HCT116 (cell line): ENCODE data around the gene STAB1. TPM values are rescaled to one million over a fixed set of nuclear protein-coding genes. Genes with fewer than 3 reads are reported as not detected.

Experiments used
- ATAC-seq: fragments of 200-7000 bp; cut with Tn5 transposase; 2 replicates; pipeline ENCODE4 v1.9.1; 2020; ENCODE audit warnings: mild to moderate bottlenecking, moderate library complexity
- BruUV-seq: library from RNA; stranded (reverse); fragments of 400-500 nt; replicated peaks from 2 replicates; lab custom pipeline; 2021; lab: Mats Ljungman, UMichigan
- CTCF ChIA-PET: fragments of 300-600 bp; sonication (Branson Sonifier 250); formaldehyde crosslinking; loops from one replicate; lab custom pipeline; 2021; ENCODE audit warnings: antibody characterized with exemption; lab: Charles Lee
- POLR2A ChIA-PET: fragments of 300-600, 350-600 bp; sonication (Branson Sonifier 250); formaldehyde crosslinking; loops from one replicate; lab custom pipeline; 2021; ENCODE audit warnings: antibody characterized with exemption; lab: Charles Lee
- RAD21 ChIA-PET, 2 experiments: fragments of 300-600 bp; sonication (Branson Sonifier 250); formaldehyde crosslinking; loops; one replicate each; lab custom pipeline; 2023; ENCODE audit warnings: low total read pairs in 2 of 2; ENCODE audit not compliant: uncharacterized antibody in 2 of 2, unreplicated experiment in 2 of 2, low non-redundant PET in 1 of 2; lab: Charles Lee
- DNase-seq: peaks from one replicate; pipeline ENCODE4 v3.0.0-alpha.2; 2010; ENCODE audit warnings: low read depth, low spot score
- H2AFZ ChIP-seq: fragments of 200-600 bp; shearing (Covaris generic), sonication (generic); 2 replicates; pipeline ENCODE4 v1.6.1; 2017; ENCODE audit warnings: low read depth, mixed run types, mixed read lengths, antibody characterized with exemption, low read length; ENCODE audit not compliant: poor library complexity, severe bottlenecking
- H3K27ac ChIP-seq: 2 replicates; pipeline ENCODE4 v1.5.1; 2012; ENCODE audit warnings: low read depth, low read length
- H3K27me3 ChIP-seq: fragments of 200-600 bp; sonication (generic); 2 replicates; pipeline ENCODE4 v1.6.1; 2016; ENCODE audit warnings: mixed run types, low read length, mixed read lengths; ENCODE audit not compliant: insufficient read depth
- H3K36me3 ChIP-seq, 2 experiments: fragments of 200-500 bp in 1 of 2; fragments of 200-600 bp in 1 of 2; sonication (Bioruptor generic) in 1 of 2; sonication (generic) in 1 of 2; 2 replicates each; pipeline versions ENCODE4 v1.5.1 to v1.6.1; 2014 to 2016; ENCODE audit warnings: low read length in 2 of 2, inconsistent platforms in 1 of 2, mixed read lengths in 1 of 2, mixed run types in 1 of 2; ENCODE audit not compliant: insufficient read depth in 2 of 2, control insufficient read depth in 1 of 2
- H3K4me1 ChIP-seq, 2 experiments: fragments of 200-600 bp in 1 of 2; sonication (generic) in 1 of 2; 2 replicates each; pipeline versions ENCODE4 v1.5.1 to v1.6.1; 2012 to 2017; ENCODE audit warnings: low read length in 2 of 2, inconsistent platforms in 1 of 2, mild to moderate bottlenecking in 1 of 2, mixed read lengths in 1 of 2, mixed run types in 1 of 2, moderate library complexity in 1 of 2; ENCODE audit not compliant: insufficient read depth in 2 of 2, control insufficient read depth in 1 of 2
- H3K4me2 ChIP-seq: fragments of 200-600 bp; sonication (generic); 2 replicates; pipeline ENCODE4 v1.6.1; 2017; ENCODE audit warnings: mixed run types, low read length, mixed read lengths
- H3K4me3 ChIP-seq, 2 experiments: fragments of 200-600 bp in 1 of 2; sonication (generic) in 1 of 2; replicated peaks in 1 of 2; 2 replicates each; pipeline ENCODE4 v1.5.1; 2011 to 2016; ENCODE audit warnings: low read length in 2 of 2, control low read depth in 1 of 2, low read depth in 1 of 2, mild to moderate bottlenecking in 1 of 2, mixed read lengths in 1 of 2, mixed run types in 1 of 2
- H3K79me2 ChIP-seq: fragments of 200-600 bp; sonication (generic); 2 replicates; pipeline ENCODE4 v1.6.1; 2017; ENCODE audit warnings: mild to moderate bottlenecking, mixed run types, low read length, moderate library complexity, mixed read lengths; ENCODE audit not compliant: insufficient read depth
- H3K9ac ChIP-seq: fragments of 200-600 bp; sonication (generic); 2 replicates; pipeline ENCODE4 v1.6.1; 2016; ENCODE audit warnings: low read length, mixed read lengths
- H3K9me2 ChIP-seq: fragments of 200-600 bp; sonication (generic), shearing (Covaris generic); 2 replicates; pipeline ENCODE4 v1.6.1; 2017; ENCODE audit warnings: mixed run types, mild to moderate bottlenecking, moderate library complexity; ENCODE audit not compliant: insufficient read depth
- H3K9me3 ChIP-seq, 2 experiments: fragments of 200-500 bp in 1 of 2; fragments of 200-600 bp in 1 of 2; sonication (Bioruptor generic) in 1 of 2; sonication (generic) in 1 of 2; 2 replicates each; pipeline ENCODE4 v1.6.1; 2014 to 2017; ENCODE audit warnings: low read length in 2 of 2, mixed read lengths in 2 of 2, inconsistent platforms in 1 of 2, low read depth in 1 of 2, mild to moderate bottlenecking in 1 of 2, mixed run types in 1 of 2, moderate library complexity in 1 of 2; ENCODE audit not compliant: control insufficient read depth in 1 of 2, insufficient read depth in 1 of 2
- H4K20me1 ChIP-seq: fragments of 200-600 bp; sonication (generic), shearing (Covaris generic); 2 replicates; pipeline ENCODE4 v1.6.1; 2017; ENCODE audit warnings: mixed run types, mild to moderate bottlenecking, moderate library complexity; ENCODE audit not compliant: insufficient read depth
- CBX3 ChIP-seq: IDR thresholded peaks from 2 replicates; pipeline ENCODE4 v1.6.1; 2012; ENCODE audit warnings: low read depth
- CEBPB ChIP-seq: IDR thresholded peaks from 2 replicates; pipeline ENCODE4 v1.6.1; 2012; ENCODE audit warnings: low read depth
- ELF1 ChIP-seq: IDR thresholded peaks from 2 replicates; pipeline ENCODE4 v1.6.1; 2012; ENCODE audit warnings: low read depth, borderline replicate concordance
- EZH2 ChIP-seq: fragments of 200-600 bp; sonication (generic); IDR thresholded peaks from 2 replicates; pipeline ENCODE4 v1.6.1; 2017; ENCODE audit warnings: antibody characterized with exemption, mixed run types
- FOSL1 ChIP-seq: IDR thresholded peaks from 2 replicates; pipeline ENCODE4 v1.6.1; 2012; ENCODE audit warnings: low read depth
- JUND ChIP-seq: IDR thresholded peaks from 2 replicates; pipeline ENCODE4 v1.6.1; 2012
- POLR2A ChIP-seq: IDR thresholded peaks from 2 replicates; pipeline ENCODE4 v1.7.0; 2011; ENCODE audit warnings: borderline replicate concordance; ENCODE audit not compliant: insufficient read depth, insufficient read length; ENCODE audit errors: extremely low read depth
- RAD21 ChIP-seq: IDR thresholded peaks from 2 replicates; pipeline ENCODE4 v1.6.1; 2012; ENCODE audit warnings: low read depth, mild to moderate bottlenecking
- SP1 ChIP-seq: IDR thresholded peaks from 2 replicates; pipeline ENCODE4 v1.6.1; 2012; ENCODE audit warnings: low read depth
- SRF ChIP-seq: IDR thresholded peaks from 2 replicates; pipeline ENCODE4 v1.6.1; 2012; ENCODE audit warnings: low read depth
- ZNF274 ChIP-seq: fragments of 200-500 bp; sonication (Bioruptor generic); IDR thresholded peaks from 2 replicates; pipeline ENCODE4 v1.6.1; 2014; ENCODE audit warnings: mild to moderate bottlenecking, low read depth, low read length, inconsistent platforms
- intact Hi-C: fragments of 100-400 bp; cut with micrococcal nuclease; formaldehyde crosslinking; loops from 2 replicates; pipeline ENCODE4 v1.10.0; 2022
- total RNA-seq: library from RNA; stranded (reverse); gene quantifications from one replicate; pipeline ENCODE4 v1.2.1, GENCODE V29; 2021; ENCODE audit not compliant: unreplicated experiment
- TF ChIP-seq, protein P1 (sequence below): IDR thresholded peaks from 2 replicates; pipeline ENCODE4 v1.6.1; 2012
- TF ChIP-seq, protein P2 (sequence below): IDR thresholded peaks from 2 replicates; pipeline ENCODE4 v1.6.1; 2012

Gene STAB1
- total RNA-seq, 1 experiment from 2014 or later = 0.44 TPM

DNA sequence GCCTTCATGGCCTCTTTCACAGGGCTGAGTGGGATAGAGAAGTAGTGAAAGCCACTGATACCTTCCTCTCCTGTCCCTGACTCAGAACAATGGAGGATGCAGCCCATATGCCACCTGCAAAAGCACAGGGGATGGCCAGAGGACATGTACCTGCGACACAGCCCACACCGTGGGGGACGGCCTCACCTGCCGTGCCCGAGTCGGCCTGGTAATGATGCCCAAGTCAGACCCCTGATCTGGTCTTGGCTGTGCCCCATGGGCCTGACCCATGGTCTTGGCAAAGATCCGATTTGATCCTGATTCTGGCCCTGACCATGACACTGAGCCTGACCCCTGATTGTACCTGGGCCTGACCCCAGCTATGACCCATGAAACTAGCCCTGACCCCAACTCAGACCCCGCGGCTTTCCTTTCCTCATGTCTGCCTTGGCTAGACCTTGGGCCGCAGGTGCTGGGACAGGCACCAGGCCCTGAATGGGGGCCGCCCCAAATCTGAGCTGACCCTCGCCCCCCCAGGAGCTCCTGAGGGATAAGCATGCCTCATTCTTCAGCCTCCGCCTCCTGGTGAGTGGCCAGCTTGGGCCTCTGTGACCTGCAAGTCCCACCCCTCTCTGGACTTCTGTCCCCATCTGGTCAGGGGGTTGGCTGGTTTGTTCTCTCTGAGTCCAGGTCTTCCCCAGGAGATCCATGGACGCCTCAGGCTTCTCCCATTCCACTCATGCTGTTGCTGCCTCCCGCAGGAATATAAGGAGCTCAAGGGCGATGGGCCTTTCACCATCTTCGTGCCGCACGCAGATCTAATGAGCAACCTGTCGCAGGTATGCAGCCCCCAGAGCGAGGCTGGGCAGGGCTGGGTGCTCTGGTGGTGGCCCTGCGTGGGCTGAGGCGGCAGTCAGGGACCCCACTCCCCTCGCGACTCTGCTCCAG lies 22.9 kb downstream of the STAB1 start:
- no peak for ATAC-seq
- Histone ChIP-seq H3K4me2 (no peak overlapping the region), H3K79me2 (no peaks in the 10 kb centered on the region), H3K36me3 (no peaks in the 10 kb centered on the region), H3K4me1 (peaks cover 0 to 3% of the 10 kb centered on the region in 2 experiments; a peak in 1 of 4 replicates), H3K4me3 (no peak overlapping the region), H3K27me3 (no peaks in the 10 kb centered on the region), H3K9me3 (no peaks in the 10 kb centered on the region), H3K9me2 (no peaks in the 10 kb centered on the region), H4K20me1 (no peaks in the 10 kb centered on the region), H3K27ac (no peak overlapping the region), H3K9ac (no peak overlapping the region), H2AFZ (no peak overlapping the region)
- ChIA-PET CTCF (interaction anchor here (0.6 kb wide), 1 partner anchor 465 kb away, joined by 5 read pairs; no protein-coding TSS in a partner anchor), RAD21 (no interaction called here), POLR2A (interaction anchor here (1.0 kb wide), 1 partner anchor 18 kb away, joined by 3 read pairs; the partner anchor contains the start of gene UQCC5)
- BruUV-seq = no TSS peak
- DNase-seq = no peak
- TF ChIP-seq SRF (no peak), ELF1 (no peak), POLR2A (no peak), SP1 (no peak), EZH2 (no peak), CEBPB (no peak), ZNF274 (no peak), JUND (no peak), CBX3 (no peak), FOSL1 (no peak), RAD21 (no peak)
- TF ChIP-seq, protein P1, sequence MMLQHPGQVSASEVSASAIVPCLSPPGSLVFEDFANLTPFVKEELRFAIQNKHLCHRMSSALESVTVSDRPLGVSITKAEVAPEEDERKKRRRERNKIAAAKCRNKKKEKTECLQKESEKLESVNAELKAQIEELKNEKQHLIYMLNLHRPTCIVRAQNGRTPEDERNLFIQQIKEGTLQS = no peak
- TF ChIP-seq, protein P2, sequence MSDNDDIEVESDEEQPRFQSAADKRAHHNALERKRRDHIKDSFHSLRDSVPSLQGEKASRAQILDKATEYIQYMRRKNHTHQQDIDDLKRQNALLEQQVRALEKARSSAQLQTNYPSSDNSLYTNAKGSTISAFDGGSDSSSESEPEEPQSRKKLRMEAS = no peak
- intact Hi-C loops = no loop called here
